VCaP (cell line): ENCODE data around the gene ADAD1.
"Not testable (repeated sequence)": the region's sequence is repeated elsewhere in the genome, so short reads cannot be mapped to it uniquely, and the experiment has no call there.

Source experiments
- H3K27ac ChIP-seq: fragments of 450-650 bp; 2 replicates; pipeline ENCODE4 v1.5.1; 2017
- TF ChIP-seq, protein P1 (sequence below): fragments of 450-650 bp; conservative IDR thresholded peaks from 2 replicates; pipeline ENCODE4 v1.5.1; 2017; ENCODE audit warnings: mild to moderate bottlenecking, moderate library complexity

The ADAD1 gene

DNA sequence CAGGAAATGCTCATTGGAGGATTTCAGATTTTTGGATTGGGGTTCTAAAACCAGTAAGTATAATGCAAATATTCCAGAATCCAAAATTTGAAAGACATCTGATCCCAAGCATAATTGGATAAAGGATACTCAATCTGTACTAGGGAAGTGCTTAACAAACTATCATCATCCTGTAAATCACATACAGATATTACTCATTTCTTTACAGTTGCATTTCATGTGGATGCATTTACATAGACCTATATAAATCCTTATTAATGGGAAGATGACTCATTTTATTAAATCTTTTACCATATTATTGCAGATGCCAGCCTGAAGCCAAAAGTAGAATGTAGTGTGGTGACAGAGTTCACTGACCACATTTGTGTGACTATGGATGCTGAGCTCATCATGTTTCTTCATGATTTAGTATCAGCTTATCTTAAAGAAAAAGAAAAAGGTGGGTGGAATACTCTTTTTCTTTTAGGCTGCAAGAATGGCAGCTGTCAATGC lies 22.4 kb upstream of the ADAD1 start:
- TF ChIP-seq, protein P1, sequence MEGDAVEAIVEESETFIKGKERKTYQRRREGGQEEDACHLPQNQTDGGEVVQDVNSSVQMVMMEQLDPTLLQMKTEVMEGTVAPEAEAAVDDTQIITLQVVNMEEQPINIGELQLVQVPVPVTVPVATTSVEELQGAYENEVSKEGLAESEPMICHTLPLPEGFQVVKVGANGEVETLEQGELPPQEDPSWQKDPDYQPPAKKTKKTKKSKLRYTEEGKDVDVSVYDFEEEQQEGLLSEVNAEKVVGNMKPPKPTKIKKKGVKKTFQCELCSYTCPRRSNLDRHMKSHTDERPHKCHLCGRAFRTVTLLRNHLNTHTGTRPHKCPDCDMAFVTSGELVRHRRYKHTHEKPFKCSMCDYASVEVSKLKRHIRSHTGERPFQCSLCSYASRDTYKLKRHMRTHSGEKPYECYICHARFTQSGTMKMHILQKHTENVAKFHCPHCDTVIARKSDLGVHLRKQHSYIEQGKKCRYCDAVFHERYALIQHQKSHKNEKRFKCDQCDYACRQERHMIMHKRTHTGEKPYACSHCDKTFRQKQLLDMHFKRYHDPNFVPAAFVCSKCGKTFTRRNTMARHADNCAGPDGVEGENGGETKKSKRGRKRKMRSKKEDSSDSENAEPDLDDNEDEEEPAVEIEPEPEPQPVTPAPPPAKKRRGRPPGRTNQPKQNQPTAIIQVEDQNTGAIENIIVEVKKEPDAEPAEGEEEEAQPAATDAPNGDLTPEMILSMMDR, result no peak
- H3K27ac ChIP-seq, result no peak overlapping the region

DNA sequence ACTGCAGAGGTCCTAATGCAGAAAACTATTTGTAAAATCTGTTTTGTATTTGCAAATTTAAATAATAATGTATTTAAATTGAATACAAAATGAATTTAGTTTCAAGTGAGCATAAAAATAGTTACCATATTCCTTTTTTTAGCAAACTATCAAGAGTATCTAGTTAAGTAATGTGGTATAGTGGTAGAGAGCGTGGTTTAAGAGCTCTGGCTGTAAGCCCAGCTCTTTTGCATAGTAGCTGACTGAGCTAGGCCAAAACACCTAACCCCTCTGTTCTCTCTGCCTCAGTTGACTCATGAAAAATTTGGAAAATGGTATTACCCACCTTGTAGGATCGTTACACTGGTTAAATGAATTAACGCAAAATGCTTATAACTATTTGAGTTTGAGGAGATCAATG lies 18.1 kb upstream of the ADAD1 start:
- no peak overlapping the region for H3K27ac ChIP-seq
- TF ChIP-seq, protein P1, result no peak

DNA sequence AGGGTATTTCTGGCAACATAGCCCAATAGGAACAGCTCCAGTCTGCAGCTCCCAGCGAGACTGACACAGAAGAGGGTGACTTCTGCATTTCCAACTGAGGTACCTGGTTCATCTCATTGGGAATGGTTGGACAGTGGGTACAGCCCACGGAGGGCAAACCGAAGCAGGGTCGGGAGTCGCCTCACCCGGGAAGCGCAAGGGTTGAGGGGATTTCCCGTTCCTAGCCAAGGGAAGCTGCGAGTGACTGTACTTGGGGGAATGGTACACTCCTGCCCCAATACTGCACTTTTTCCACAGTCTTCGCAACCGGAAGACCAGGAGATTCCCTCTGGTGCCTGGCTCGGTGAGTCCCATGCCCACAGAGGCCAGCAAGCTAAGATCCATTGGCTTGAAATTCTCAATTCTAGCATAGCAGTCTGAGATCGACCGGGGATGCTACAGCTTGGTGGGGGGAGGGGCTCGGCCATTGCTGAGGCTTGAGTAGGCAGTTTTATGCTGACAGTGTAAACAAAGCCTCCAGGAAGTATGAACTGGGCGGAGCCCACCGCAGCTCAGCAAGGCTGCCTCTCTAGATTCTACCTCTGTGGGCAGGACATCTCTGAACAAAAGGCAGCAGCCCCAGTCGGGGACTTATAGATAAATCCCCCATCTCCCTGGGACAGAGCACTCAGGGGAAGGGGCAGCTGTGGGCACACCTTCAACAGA lies 14.0 kb upstream of the ADAD1 start:
- TF ChIP-seq, protein P1, result no peak
- no peak overlapping the region for H3K27ac ChIP-seq

DNA sequence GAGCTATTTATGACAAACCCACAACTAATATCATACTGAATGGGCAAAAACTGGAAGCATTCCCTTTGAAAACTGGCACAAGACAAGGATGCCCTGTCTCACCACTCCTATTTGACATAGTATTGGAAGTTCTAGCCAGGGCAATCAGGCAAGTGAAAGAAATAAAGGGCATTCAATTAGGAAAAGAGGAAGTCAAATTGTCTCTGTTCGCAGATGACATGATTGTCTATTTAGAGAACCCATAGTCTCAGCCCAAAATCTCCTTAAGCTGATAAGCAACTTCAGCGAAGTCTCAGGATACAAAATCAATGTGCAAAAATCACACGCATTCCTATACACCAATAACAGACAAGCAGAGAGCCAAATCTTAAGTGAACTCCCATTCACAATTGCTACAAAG lies 10.0 kb upstream of the ADAD1 start:
- H3K27ac ChIP-seq, result not testable (repeated sequence)

DNA sequence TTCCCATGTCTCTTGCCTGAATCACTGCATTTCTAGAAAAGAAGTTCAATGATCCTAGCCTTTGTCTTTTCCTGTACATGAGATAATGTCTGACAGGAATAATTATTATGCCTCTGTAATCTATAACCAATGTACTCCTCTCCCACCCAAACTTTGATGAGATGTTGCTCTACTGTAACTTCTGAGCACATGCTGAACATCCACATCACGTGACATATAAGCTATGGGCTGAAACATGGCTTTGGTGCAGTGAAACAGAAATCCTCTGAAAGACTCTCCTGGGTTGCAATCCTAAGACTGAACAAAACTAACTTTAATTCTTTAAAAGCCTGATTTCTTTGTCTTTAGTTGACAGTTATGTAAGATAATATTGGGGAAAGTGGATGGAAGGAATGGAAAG lies 1.5 kb upstream of the ADAD1 start:
- TF ChIP-seq, protein P1, result no peak
- no peak overlapping the region for H3K27ac ChIP-seq

DNA sequence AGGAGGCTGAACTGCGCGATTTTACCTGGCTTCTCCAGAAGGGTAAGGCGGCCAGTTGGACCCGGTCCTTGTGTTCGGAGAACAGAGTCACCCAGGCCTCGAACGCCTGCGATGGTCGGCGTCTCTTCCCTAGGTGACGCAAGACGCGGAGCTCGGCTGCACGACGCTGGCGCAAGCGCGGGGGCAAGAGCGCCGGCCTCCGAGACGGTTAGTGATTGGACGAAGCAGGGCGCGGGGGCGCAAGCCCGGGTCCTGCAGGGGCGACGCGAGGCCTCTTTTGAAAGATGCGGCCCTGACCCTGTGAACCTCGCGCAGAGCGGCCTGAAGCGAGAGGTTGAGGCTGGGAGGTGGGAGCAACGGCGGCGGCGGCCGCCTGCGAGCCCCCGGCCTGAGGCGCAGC lies 428 bp downstream of the ADAD1 start:
- TF ChIP-seq, protein P1, result no peak
- no peak overlapping the region for H3K27ac ChIP-seq

DNA sequence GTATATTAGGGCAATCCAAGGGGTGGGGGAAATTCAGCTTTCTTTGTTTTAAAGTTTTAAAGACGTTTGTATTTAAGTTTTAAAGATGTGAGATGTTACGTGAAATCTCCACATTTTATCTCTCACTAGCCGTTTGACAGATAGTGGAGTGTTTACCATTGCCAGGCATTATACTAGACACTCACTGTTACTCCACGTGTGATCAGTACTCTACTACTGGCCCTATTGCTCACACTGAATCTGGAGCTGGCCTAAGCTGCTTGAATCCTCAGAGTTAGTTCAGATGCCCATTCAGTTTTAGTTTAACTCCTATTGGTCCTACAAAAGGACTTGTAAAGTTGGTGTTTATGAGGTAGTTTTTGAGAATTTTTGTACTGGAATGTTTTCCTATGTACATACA lies 4.5 kb downstream of the ADAD1 start:
- no peak overlapping the region for H3K27ac ChIP-seq
- TF ChIP-seq, protein P1, result no peak

DNA sequence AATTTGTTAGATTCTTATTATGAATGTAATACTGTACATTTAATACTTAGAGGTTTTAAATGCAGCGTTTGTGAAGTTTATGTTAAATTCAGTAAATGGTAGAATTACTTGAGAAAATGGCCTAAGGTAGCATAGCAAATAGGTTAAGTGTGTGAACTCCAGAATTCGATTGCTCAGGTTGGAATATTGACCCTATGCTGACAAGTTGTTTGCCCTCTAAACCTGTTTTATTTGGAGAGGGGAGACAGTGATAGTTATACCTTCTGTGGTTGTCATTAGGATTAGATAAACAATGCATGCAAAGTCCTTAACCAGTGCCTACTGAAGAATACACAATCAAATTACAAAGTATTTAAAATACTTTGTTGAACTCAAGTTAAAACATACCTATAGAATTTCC lies 5.4 kb downstream of the ADAD1 start:
- TF ChIP-seq, protein P1, result no peak
- H3K27ac ChIP-seq, result no peak overlapping the region
